ENCODE measurements around the gene MYH14.

MYH14 gene

DNA sequence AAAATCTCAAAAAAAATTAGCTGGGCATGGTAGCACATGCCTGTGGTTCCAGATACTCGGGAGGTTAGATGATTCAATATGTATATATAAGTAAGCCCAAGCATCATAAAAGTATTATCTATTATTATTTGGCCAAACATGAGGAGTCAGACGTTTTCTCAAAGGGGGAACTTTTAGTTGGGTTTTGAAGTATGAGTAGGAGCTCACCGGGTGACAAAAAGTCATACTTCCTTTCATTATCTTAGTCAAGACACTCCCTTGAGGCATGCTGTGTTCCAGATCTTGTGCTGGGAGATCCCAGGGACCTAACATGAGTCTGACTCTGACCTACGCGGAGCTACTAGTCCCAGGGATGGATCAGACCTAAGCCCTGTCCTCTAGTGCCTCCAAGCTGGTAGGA is 8.2 kb upstream of the MYH14 start:
- no peak for DNase-seq (ENCODE audit: low read depth)
- no peak overlapping the region for H3K9ac ChIP-seq (ENCODE audit: low read length)

DNA sequence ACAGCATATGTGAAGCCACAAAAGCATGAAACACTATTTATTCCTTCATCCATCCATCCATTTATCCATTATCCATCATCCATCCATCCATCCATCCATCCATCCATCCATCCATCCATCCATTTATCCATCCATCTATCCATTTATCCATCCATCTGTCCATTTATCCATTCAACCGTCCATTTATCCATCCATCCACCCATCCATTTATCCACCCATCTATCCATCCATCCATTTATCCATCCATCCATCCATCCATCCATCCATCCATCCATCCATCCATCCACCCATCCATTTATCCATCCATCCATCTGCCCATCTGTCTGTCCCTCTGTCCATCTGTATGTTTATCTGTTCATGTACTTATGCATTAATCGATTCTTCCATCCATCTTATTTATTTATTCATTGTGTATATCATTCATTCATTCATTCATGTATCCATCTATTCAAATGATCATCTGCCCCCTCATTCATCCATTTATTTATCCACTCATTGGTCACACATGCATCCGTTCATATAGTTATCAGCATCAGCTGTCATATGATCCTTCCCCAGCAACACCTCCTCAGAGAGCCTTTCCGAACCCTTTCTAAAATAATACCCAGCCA is 7.0 kb upstream of the MYH14 start:
- H3K4me3 ChIP-seq (ENCODE audit: low read length), result no peak overlapping the region
- no peak for DNase-seq (ENCODE audit: low read depth)
- peaks cover 8% of the 10 kb centered on the region for H3K4me1 ChIP-seq (ENCODE audit: control insufficient read depth, insufficient read depth, low read length)
- H3K36me3 ChIP-seq (ENCODE audit: control insufficient read depth, insufficient read depth, low read length, severe bottlenecking), result no peaks in the 10 kb centered on the region
- H3K27me3 ChIP-seq (replicated peaks; ENCODE audit: control insufficient read depth, insufficient read depth, low read length), result peaks cover 15% of the 10 kb centered on the region
- no peaks in the 10 kb centered on the region for H3K9me3 ChIP-seq (ENCODE audit: control insufficient read depth, low read length)
- H3K9ac ChIP-seq (ENCODE audit: low read length), result no peak overlapping the region

More for the DNA sequence above, 8.2 kb upstream of the MYH14 start:
- no peaks in the 10 kb centered on the region for H3K36me3 ChIP-seq (ENCODE audit: control insufficient read depth, insufficient read depth, low read length, severe bottlenecking)
- no peak overlapping the region for H3K4me3 ChIP-seq (ENCODE audit: low read length)
- no peaks in the 10 kb centered on the region for H3K9me3 ChIP-seq (ENCODE audit: control insufficient read depth, low read length)
- H3K27me3 ChIP-seq (replicated peaks; ENCODE audit: control insufficient read depth, insufficient read depth, low read length), result peaks cover 10% of the 10 kb centered on the region
- H3K4me1 ChIP-seq (ENCODE audit: control insufficient read depth, insufficient read depth, low read length), result peaks cover 8% of the 10 kb centered on the region

DNA sequence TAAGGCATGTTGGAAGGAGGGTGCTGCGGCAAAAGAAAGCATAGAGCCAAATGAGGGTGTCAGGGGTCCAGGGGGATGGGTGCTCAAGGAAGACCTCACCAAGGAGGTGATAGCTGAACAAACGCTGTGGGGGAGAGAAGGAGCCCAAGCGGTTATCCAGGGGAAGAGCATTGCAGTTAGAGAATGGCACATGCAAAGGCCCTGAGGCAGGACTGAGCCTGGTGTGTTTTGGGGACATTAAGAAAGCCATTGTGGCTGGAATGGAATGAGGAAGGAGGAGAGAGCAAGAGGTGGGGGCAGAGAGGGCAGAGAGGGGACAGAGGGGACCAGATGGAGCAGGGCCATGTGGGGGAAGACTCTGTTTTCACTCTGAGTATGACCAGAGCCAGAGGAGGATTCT is 6.1 kb upstream of the MYH14 start:
- Histone ChIP-seq H3K27me3 (replicated peaks; ENCODE audit: control insufficient read depth, insufficient read depth, low read length) (peaks cover 23% of the 10 kb centered on the region), H3K4me3 (ENCODE audit: low read length) (no peak overlapping the region), H3K9ac (ENCODE audit: low read length) (no peak overlapping the region), H3K9me3 (ENCODE audit: control insufficient read depth, low read length) (no peaks in the 10 kb centered on the region), H3K36me3 (ENCODE audit: control insufficient read depth, insufficient read depth, low read length, severe bottlenecking) (no peaks in the 10 kb centered on the region), H3K4me1 (ENCODE audit: control insufficient read depth, insufficient read depth, low read length) (peaks cover 8% of the 10 kb centered on the region)
- DNase-seq (ENCODE audit: low read depth), result no peak

DNA sequence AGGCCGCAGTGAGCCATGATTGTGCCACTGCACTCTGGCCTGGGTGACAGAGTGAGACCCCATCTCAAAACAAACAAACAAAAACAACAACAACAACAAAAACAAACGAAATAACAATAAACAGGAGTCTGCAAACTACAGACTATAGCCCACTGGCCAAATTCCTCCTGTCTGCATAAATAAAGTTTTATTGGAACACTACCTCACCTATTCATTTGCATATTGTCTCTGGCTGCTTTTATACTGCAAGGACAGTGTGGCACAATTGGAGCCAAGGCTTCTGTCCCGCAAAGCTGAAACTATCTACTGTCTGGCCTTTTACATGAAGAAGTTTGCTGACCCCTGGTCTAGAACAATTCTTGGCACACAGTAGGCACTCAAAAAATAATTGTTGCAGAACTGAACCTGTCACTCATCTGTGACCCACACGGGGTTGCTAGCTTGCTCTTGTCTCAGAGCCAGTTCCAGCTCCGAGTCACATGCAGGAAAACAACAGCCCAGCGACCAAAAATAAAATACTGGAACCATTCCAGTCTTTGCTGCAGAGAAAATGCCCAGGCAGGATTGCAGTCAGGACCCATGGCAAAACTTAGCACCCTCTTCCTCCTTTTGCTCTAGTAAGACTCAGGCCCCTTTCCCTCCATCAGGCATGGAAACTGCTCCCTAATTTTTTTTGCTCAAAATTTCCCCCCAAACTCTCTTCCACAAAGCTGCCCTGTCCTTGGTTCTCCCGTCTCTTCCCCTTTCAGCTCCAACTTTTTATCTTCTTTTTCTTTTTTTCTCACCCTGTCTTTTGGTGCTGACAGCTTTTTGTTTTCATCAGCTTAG is 4.8 kb upstream of the MYH14 start:
- peaks cover 25% of the 10 kb centered on the region for H3K27me3 ChIP-seq (replicated peaks; ENCODE audit: control insufficient read depth, insufficient read depth, low read length)
- H3K4me3 ChIP-seq (ENCODE audit: low read length), result no peak overlapping the region
- no peaks in the 10 kb centered on the region for H3K9me3 ChIP-seq (ENCODE audit: control insufficient read depth, low read length)
- H3K36me3 ChIP-seq (ENCODE audit: control insufficient read depth, insufficient read depth, low read length, severe bottlenecking), result no peaks in the 10 kb centered on the region
- H3K9ac ChIP-seq (ENCODE audit: low read length), result no peak overlapping the region
- no peak for DNase-seq (ENCODE audit: low read depth)
- peaks cover 8% of the 10 kb centered on the region for H3K4me1 ChIP-seq (ENCODE audit: control insufficient read depth, insufficient read depth, low read length)

DNA sequence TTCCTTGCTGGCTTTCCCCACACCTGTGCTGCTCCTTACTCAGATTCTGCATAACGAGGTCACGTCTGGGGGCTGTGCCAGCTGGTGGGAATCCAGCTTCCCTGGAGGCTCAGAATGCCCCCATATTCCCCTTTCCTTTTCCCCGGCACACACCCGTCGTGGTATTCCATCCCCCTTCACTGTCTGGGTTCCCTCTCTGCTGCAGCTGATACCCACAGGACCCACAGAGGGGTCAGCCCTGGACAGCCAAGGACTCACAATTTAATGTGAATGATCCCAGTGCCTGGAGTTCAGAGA is 4.2 kb upstream of the MYH14 start:
- Histone ChIP-seq H3K9ac (ENCODE audit: low read length) (no peak overlapping the region), H3K27me3 (replicated peaks; ENCODE audit: control insufficient read depth, insufficient read depth, low read length) (peaks cover 30% of the 10 kb centered on the region), H3K36me3 (ENCODE audit: control insufficient read depth, insufficient read depth, low read length, severe bottlenecking) (no peaks in the 10 kb centered on the region), H3K4me1 (ENCODE audit: control insufficient read depth, insufficient read depth, low read length) (peaks cover 8% of the 10 kb centered on the region), H3K4me3 (ENCODE audit: low read length) (no peak overlapping the region), H3K9me3 (ENCODE audit: control insufficient read depth, low read length) (no peaks in the 10 kb centered on the region)
- no peak for DNase-seq (ENCODE audit: low read depth)

DNA sequence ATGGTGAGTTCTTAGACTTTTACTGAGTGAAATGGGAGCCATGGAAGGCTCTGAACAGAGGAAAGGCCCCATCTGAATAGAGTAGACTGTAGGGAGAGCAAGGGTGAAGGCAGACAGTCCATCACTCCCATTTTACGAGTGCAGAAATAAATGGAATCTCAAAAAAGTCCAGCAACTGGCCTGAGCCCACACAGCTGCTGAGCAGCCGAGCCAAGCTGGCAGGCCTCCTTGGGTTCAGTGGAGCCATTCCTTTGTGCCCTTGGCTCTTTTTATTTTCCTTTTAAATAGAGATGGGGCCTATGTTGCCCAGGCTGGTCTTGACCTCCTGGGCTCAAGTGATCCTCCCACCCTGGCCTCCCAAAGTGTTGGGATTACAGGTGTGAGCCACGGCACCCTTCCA is 1.0 kb upstream of the MYH14 start:
- H3K4me3 ChIP-seq (ENCODE audit: low read length), result no peak overlapping the region
- no peak for DNase-seq (ENCODE audit: low read depth)
- no peaks in the 10 kb centered on the region for H3K9me3 ChIP-seq (ENCODE audit: control insufficient read depth, low read length)
- no peaks in the 10 kb centered on the region for H3K36me3 ChIP-seq (ENCODE audit: control insufficient read depth, insufficient read depth, low read length, severe bottlenecking)
- peaks cover 44% of the 10 kb centered on the region for H3K27me3 ChIP-seq (replicated peaks; ENCODE audit: control insufficient read depth, insufficient read depth, low read length)
- no peak overlapping the region for H3K9ac ChIP-seq (ENCODE audit: low read length)
- H3K4me1 ChIP-seq (ENCODE audit: control insufficient read depth, insufficient read depth, low read length), result peaks cover 15% of the 10 kb centered on the region

DNA sequence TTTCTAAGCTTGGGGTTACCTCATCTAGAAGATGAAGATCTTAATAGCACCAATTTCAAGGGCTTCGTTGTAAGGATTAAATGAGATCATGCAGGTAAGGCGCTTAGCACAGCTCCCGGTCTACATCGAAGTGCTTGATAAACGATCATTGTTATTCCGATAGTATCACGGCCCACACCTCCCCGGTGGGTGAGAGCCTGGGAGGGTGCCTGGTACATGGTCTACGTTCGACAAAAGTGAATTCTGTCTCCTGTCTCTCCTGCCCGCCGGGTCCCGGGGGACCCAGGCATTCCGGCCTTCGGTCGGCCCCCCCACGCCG is 501 bp upstream of the MYH14 start:
- no peak overlapping the region for H3K4me3 ChIP-seq (ENCODE audit: low read length)
- no peak for DNase-seq (ENCODE audit: low read depth)
- no peaks in the 10 kb centered on the region for H3K36me3 ChIP-seq (ENCODE audit: control insufficient read depth, insufficient read depth, low read length, severe bottlenecking)
- no peaks in the 10 kb centered on the region for H3K9me3 ChIP-seq (ENCODE audit: control insufficient read depth, low read length)
- no peak overlapping the region for H3K9ac ChIP-seq (ENCODE audit: low read length)
- H3K27me3 ChIP-seq (replicated peaks; ENCODE audit: control insufficient read depth, insufficient read depth, low read length), result peaks cover 44% of the 10 kb centered on the region
- peaks cover 15% of the 10 kb centered on the region for H3K4me1 ChIP-seq (ENCODE audit: control insufficient read depth, insufficient read depth, low read length)

DNA sequence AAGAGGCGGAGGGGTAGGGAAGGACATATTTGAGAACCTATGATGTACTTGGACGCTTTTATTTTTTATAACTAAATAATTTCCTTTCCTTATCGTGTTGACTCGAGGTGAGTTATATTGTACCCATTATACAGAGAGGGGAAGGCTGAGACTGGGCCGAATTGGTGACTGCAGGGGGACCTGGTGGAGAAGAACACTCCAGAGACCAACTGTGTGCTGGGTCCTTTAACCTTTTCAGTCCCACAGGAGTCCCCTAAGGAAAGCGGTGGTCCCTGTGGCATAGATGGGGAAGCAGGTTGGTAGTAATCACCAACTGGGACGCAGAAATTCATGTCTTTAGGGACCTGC is 633 bp downstream of the MYH14 start:
- Histone ChIP-seq H3K27me3 (replicated peaks; ENCODE audit: control insufficient read depth, insufficient read depth, low read length) (peaks cover 44% of the 10 kb centered on the region), H3K9ac (ENCODE audit: low read length) (peak overlapping the region; percentile 56), H3K36me3 (ENCODE audit: control insufficient read depth, insufficient read depth, low read length, severe bottlenecking) (no peaks in the 10 kb centered on the region), H3K9me3 (ENCODE audit: control insufficient read depth, low read length) (no peaks in the 10 kb centered on the region), H3K4me3 (ENCODE audit: low read length) (peak overlapping the region; percentile 75), H3K4me1 (ENCODE audit: control insufficient read depth, insufficient read depth, low read length) (peaks cover 12% of the 10 kb centered on the region)
- no peak for DNase-seq (ENCODE audit: low read depth)

DNA sequence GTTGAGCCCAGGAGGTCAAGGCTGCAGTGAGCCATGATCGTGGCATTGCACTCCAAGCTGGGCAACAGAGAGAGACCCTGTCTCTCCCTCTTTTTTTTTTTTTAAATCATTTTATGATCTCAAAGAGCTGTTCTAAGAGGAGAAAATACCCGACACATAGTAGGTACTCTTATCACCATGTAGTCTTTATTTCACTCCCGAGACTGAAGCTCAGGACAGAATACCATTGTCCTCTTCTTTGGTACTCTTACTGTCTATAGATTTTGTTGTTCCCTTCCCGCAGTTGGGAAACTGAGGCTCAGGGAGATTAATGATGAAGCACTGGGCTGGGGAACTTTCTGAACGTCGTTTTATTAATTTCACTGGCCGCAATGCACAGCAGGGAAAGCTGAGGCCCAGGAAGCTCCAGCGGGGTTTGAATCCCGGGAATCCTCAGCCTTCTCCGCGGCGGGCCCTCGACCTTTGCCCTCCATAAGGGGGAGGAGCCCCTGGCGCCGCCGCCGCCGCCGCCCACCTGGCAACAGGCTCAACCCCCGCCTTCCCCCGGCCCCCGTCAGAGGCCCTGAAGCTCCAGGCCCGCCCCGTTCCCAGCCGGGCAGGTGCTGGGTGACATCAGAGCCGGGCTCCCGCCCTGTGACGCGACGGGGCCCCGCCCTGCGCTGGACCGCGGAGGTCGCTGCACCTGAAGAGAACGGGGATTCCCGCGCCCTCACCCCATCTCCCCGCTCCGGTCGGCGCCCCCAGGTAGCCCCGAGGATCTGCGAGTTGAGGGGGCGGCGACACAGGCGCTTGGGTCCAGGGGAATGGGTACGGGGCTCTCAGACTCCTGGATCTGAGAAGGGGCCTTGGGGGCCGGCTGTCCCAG is 1.6 kb downstream of the MYH14 start:
- H3K27me3 ChIP-seq (replicated peaks; ENCODE audit: control insufficient read depth, insufficient read depth, low read length), result peaks cover 39% of the 10 kb centered on the region
- peak overlapping the region; percentile 75 for H3K4me3 ChIP-seq (ENCODE audit: low read length)
- H3K36me3 ChIP-seq (ENCODE audit: control insufficient read depth, insufficient read depth, low read length, severe bottlenecking), result no peaks in the 10 kb centered on the region
- H3K9ac ChIP-seq (ENCODE audit: low read length), result no peak overlapping the region
- peaks cover 7% of the 10 kb centered on the region for H3K4me1 ChIP-seq (ENCODE audit: control insufficient read depth, insufficient read depth, low read length)
- no peak for DNase-seq (ENCODE audit: low read depth)
- no peaks in the 10 kb centered on the region for H3K9me3 ChIP-seq (ENCODE audit: control insufficient read depth, low read length)

DNA sequence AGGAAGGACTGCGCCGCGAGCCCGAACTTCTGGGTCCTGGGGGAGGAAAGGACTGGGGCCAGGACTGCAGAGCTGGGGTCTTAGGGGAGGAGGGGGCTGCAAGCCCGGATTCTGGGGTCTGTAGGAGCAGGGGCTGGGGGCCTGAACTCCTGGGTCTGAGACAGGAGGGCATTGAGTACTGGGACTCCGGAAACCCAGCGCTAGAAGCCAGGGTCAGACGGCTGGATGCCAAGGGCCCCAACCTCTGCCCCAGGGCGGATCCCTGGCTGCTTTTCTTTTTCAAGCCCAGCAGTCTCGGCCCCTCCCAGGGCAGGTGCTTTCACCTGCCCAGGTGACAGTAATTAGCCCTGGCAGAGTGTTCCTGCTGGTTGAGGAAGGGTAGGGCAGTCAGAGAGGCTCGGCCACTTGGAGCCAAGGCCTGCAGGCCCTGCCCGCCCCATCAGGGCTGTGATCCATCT is 2.3 kb downstream of the MYH14 start:
- Histone ChIP-seq H3K4me3 (ENCODE audit: low read length) (no peak overlapping the region), H3K27me3 (replicated peaks; ENCODE audit: control insufficient read depth, insufficient read depth, low read length) (peaks cover 39% of the 10 kb centered on the region)
- DNase-seq (ENCODE audit: low read depth), result no peak

DNA sequence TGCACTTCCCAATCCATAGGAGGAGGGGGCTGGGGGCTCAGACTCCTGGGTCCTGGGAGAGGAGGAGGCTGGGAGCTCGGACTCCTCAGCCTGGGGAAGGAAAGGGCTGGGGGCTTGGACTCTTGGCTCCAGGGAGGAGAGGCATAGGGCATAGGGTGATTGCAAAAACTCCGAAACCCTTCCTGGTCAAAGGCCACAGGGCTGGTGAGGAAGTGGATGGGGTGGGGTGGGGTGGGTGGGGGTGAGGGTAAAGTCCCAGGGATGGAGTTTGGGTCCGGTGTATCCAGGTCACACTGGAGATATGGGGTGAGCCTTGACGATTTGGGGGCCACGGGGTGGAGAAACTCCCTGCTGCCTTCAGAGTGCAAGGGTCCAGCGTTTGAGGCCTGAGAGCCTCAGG is 2.8 kb downstream of the MYH14 start:
- no peaks in the 10 kb centered on the region for H3K36me3 ChIP-seq (ENCODE audit: control insufficient read depth, insufficient read depth, low read length, severe bottlenecking)
- H3K9me3 ChIP-seq (ENCODE audit: control insufficient read depth, low read length), result no peaks in the 10 kb centered on the region
- no peak overlapping the region for H3K9ac ChIP-seq (ENCODE audit: low read length)
- H3K27me3 ChIP-seq (replicated peaks; ENCODE audit: control insufficient read depth, insufficient read depth, low read length), result peaks cover 34% of the 10 kb centered on the region
- H3K4me3 ChIP-seq (ENCODE audit: low read length), result no peak overlapping the region
- DNase-seq (ENCODE audit: low read depth), result no peak
- peaks cover 7% of the 10 kb centered on the region for H3K4me1 ChIP-seq (ENCODE audit: control insufficient read depth, insufficient read depth, low read length)

More for the DNA sequence above, 2.3 kb downstream of the MYH14 start:
- Histone ChIP-seq H3K9me3 (ENCODE audit: control insufficient read depth, low read length) (no peaks in the 10 kb centered on the region), H3K4me1 (ENCODE audit: control insufficient read depth, insufficient read depth, low read length) (peaks cover 7% of the 10 kb centered on the region), H3K36me3 (ENCODE audit: control insufficient read depth, insufficient read depth, low read length, severe bottlenecking) (no peaks in the 10 kb centered on the region), H3K9ac (ENCODE audit: low read length) (no peak overlapping the region)

Measured in adipocyte (in vitro differentiated cells).